WTC11 (cell line): ENCODE results near the gene ZCCHC7. TPM values are rescaled to one million over a fixed set of nuclear protein-coding genes. Genes with fewer than 3 reads are reported as not detected.

Source experiments
- ATAC-seq: fragments of 200-7000 bp; cut with Tn5 transposase; 2 replicates; pipeline ENCODE4 v1.10.0; 2021; ENCODE audit warnings: mild to moderate bottlenecking, moderate library complexity
- CTCF ChIA-PET: fragments of 300-600 bp; sonication (Branson Sonifier 250); formaldehyde crosslinking; loops from one replicate; lab custom pipeline; 2021; ENCODE audit warnings: antibody characterized with exemption; lab: Charles Lee
- POLR2A ChIA-PET: fragments of 350-600 bp; sonication (Branson Sonifier 250); formaldehyde crosslinking; loops from one replicate; lab custom pipeline; 2021; ENCODE audit warnings: antibody characterized with exemption; lab: Charles Lee
- DNase-seq: peaks from one replicate; pipeline ENCODE4 v3.0.0; 2021; ENCODE audit warnings: low spot score
- H3K27ac Mint-ChIP-seq: 2 replicates; pipeline ENCODE4 v1.8.0; 2021; ENCODE audit warnings: mixed read lengths
- H3K27me3 Mint-ChIP-seq: 2 replicates; pipeline ENCODE4 v1.8.0; 2021; ENCODE audit warnings: low read depth, mild to moderate bottlenecking, moderate library complexity, mixed read lengths
- H3K36me3 Mint-ChIP-seq: 2 replicates; pipeline ENCODE4 v1.8.0; 2021; ENCODE audit warnings: mixed read lengths
- H3K4me1 Mint-ChIP-seq: 2 replicates; pipeline ENCODE4 v1.8.0; 2022; ENCODE audit warnings: mixed read lengths
- H3K4me3 Mint-ChIP-seq: 2 replicates; pipeline ENCODE4 v1.8.0; 2021; ENCODE audit warnings: mild to moderate bottlenecking, moderate library complexity, mixed read lengths
- H3K9me3 Mint-ChIP-seq: 2 replicates; pipeline ENCODE4 v1.8.0; 2021; ENCODE audit warnings: mixed read lengths
- ATF1 ChIP-seq: sonication (generic); formaldehyde crosslinking; IDR thresholded peaks from 2 replicates; pipeline ENCODE4 v1.8.1; 2023; ENCODE audit warnings: mild to moderate bottlenecking, moderate library complexity, missing genetic modification reagents
- CTCF ChIP-seq: fragments of 200-600 bp; IDR thresholded peaks from 2 replicates; pipeline ENCODE4 v1.8.0; 2022; ENCODE audit warnings: antibody characterized with exemption
- ELF4 ChIP-seq: sonication (generic); formaldehyde crosslinking; IDR thresholded peaks from 2 replicates; pipeline ENCODE4 v1.8.1; 2022; ENCODE audit warnings: low read depth, mild to moderate bottlenecking, moderate library complexity, missing genetic modification reagents
- IRF2 ChIP-seq: sonication (generic); formaldehyde crosslinking; IDR thresholded peaks from 2 replicates; pipeline ENCODE4 v1.8.0; 2022; ENCODE audit warnings: low read depth, missing genetic modification reagents, borderline replicate concordance
- TEAD4 ChIP-seq: sonication (generic); formaldehyde crosslinking; IDR thresholded peaks from 2 replicates; pipeline ENCODE4 v1.8.0; 2022; ENCODE audit warnings: mild to moderate bottlenecking, missing genetic modification reagents
- ZMAT4 ChIP-seq: fragments of 250-450 bp; sonication (Bioruptor Pico); IDR thresholded peaks from 2 replicates; pipeline ENCODE4 v1.9.0; 2021; ENCODE audit warnings: mild to moderate bottlenecking
- ZNF263 ChIP-seq: sonication (generic); formaldehyde crosslinking; IDR thresholded peaks from 2 replicates; pipeline ENCODE4 v1.8.1; 2022; ENCODE audit warnings: low read depth, mild to moderate bottlenecking, moderate library complexity, missing genetic modification reagents
- ZNF425 ChIP-seq: fragments of 250-450 bp; sonication (Bioruptor Pico); conservative IDR thresholded peaks from 2 replicates; pipeline ENCODE4 v1.9.0; 2021; ENCODE audit warnings: mild to moderate bottlenecking
- ZSCAN18 ChIP-seq: fragments of 250-450 bp; sonication (Bioruptor Pico); IDR thresholded peaks from 2 replicates; pipeline ENCODE4 v2.1.2; 2022; ENCODE audit warnings: mild to moderate bottlenecking, moderate library complexity
- total RNA-seq: library from RNA; stranded (reverse); gene quantifications from 3 replicates; pipeline ENCODE4 v1.2.3, GENCODE V29; 2021
- TF ChIP-seq, protein P1 (sequence below): sonication (generic); formaldehyde crosslinking; IDR thresholded peaks from 2 replicates; pipeline ENCODE4 v1.8.0; 2022; ENCODE audit warnings: mild to moderate bottlenecking, missing genetic modification reagents
- TF ChIP-seq, protein P2 (sequence below): sonication (generic); formaldehyde crosslinking; IDR thresholded peaks from 2 replicates; pipeline ENCODE4 v1.8.1; 2022; ENCODE audit warnings: mild to moderate bottlenecking, moderate library complexity, missing genetic modification reagents
- TF ChIP-seq, protein P3 (sequence below): sonication (generic); formaldehyde crosslinking; IDR thresholded peaks from 2 replicates; pipeline ENCODE4 v1.8.0; 2023; ENCODE audit warnings: missing genetic modification reagents, mild to moderate bottlenecking, borderline replicate concordance
- TF ChIP-seq, protein P4 (sequence below): fragments of 250-450 bp; sonication (Bioruptor Pico); IDR thresholded peaks from 2 replicates; pipeline ENCODE4 v1.8.0; 2021; ENCODE audit warnings: mild to moderate bottlenecking
- TF ChIP-seq, protein P5 (sequence below): sonication (generic); formaldehyde crosslinking; IDR thresholded peaks from 2 replicates; pipeline ENCODE4 v1.8.1; 2023; ENCODE audit warnings: mild to moderate bottlenecking, missing genetic modification reagents, moderate library complexity

The ZCCHC7 gene
- total RNA-seq, 1 experiment from 2014 or later: 30.1 TPM

GRCh38 chr9:37364136-37364535 lies 243.8 kb downstream of the ZCCHC7 start:
- ChIA-PET POLR2A (no interaction called here), CTCF (interaction anchor here (0.8 to 1.7 kb wide), 6 partner anchors 10 to 491 kb away, joined by 3 to 23 read pairs (median 4); no protein-coding TSS in a partner anchor)
- Mint-ChIP-seq H3K27me3 (no peaks in the 10 kb centered on the region), H3K4me3 (no peak overlapping the region), H3K9me3 (no peaks in the 10 kb centered on the region), H3K27ac (no peak overlapping the region), H3K4me1 (no peaks in the 10 kb centered on the region), H3K36me3 (no peaks in the 10 kb centered on the region)
- DNase-seq (no peak), ATAC-seq (no peak)
- TF ChIP-seq, protein P1, sequence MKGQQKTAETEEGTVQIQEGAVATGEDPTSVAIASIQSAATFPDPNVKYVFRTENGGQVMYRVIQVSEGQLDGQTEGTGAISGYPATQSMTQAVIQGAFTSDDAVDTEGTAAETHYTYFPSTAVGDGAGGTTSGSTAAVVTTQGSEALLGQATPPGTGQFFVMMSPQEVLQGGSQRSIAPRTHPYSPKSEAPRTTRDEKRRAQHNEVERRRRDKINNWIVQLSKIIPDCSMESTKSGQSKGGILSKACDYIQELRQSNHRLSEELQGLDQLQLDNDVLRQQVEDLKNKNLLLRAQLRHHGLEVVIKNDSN: no peak
- TF ChIP-seq ZNF263 (CRISPR knock-in tag) (no peak), ATF1 (no peak), TEAD4 (CRISPR knock-in tag) (no peak), IRF2 (CRISPR knock-in tag) (no peak), ELF4 (CRISPR knock-in tag) (no peak), ZNF425 (CRISPR knock-in tag) (no peak), ZMAT4 (no peak)
- TF ChIP-seq, protein P2, sequence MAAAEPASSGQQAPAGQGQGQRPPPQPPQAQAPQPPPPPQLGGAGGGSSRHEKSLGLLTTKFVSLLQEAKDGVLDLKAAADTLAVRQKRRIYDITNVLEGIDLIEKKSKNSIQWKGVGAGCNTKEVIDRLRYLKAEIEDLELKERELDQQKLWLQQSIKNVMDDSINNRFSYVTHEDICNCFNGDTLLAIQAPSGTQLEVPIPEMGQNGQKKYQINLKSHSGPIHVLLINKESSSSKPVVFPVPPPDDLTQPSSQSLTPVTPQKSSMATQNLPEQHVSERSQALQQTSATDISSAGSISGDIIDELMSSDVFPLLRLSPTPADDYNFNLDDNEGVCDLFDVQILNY (CRISPR knock-in tag): no peak
- TF ChIP-seq, protein P3, sequence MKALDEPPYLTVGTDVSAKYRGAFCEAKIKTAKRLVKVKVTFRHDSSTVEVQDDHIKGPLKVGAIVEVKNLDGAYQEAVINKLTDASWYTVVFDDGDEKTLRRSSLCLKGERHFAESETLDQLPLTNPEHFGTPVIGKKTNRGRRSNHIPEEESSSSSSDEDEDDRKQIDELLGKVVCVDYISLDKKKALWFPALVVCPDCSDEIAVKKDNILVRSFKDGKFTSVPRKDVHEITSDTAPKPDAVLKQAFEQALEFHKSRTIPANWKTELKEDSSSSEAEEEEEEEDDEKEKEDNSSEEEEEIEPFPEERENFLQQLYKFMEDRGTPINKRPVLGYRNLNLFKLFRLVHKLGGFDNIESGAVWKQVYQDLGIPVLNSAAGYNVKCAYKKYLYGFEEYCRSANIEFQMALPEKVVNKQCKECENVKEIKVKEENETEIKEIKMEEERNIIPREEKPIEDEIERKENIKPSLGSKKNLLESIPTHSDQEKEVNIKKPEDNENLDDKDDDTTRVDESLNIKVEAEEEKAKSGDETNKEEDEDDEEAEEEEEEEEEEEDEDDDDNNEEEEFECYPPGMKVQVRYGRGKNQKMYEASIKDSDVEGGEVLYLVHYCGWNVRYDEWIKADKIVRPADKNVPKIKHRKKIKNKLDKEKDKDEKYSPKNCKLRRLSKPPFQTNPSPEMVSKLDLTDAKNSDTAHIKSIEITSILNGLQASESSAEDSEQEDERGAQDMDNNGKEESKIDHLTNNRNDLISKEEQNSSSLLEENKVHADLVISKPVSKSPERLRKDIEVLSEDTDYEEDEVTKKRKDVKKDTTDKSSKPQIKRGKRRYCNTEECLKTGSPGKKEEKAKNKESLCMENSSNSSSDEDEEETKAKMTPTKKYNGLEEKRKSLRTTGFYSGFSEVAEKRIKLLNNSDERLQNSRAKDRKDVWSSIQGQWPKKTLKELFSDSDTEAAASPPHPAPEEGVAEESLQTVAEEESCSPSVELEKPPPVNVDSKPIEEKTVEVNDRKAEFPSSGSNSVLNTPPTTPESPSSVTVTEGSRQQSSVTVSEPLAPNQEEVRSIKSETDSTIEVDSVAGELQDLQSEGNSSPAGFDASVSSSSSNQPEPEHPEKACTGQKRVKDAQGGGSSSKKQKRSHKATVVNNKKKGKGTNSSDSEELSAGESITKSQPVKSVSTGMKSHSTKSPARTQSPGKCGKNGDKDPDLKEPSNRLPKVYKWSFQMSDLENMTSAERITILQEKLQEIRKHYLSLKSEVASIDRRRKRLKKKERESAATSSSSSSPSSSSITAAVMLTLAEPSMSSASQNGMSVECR (CRISPR knock-in tag): no peak
- TF ChIP-seq, protein P4, sequence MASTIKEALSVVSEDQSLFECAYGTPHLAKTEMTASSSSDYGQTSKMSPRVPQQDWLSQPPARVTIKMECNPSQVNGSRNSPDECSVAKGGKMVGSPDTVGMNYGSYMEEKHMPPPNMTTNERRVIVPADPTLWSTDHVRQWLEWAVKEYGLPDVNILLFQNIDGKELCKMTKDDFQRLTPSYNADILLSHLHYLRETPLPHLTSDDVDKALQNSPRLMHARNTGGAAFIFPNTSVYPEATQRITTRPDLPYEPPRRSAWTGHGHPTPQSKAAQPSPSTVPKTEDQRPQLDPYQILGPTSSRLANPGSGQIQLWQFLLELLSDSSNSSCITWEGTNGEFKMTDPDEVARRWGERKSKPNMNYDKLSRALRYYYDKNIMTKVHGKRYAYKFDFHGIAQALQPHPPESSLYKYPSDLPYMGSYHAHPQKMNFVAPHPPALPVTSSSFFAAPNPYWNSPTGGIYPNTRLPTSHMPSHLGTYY (CRISPR knock-in tag): no peak
- TF ChIP-seq, protein P5, sequence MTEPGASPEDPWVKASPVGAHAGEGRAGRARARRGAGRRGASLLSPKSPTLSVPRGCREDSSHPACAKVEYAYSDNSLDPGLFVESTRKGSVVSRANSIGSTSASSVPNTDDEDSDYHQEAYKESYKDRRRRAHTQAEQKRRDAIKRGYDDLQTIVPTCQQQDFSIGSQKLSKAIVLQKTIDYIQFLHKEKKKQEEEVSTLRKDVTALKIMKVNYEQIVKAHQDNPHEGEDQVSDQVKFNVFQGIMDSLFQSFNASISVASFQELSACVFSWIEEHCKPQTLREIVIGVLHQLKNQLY (CRISPR knock-in tag): no peak

GRCh38 chr9:37364751-37365360 lies 244.5 kb downstream of the ZCCHC7 start:
- 0 out of 2 replicates have a peak, but pooled peaks have one; percentile 10 for TF ChIP-seq CTCF
- no peak for TF ChIP-seq ZSCAN18 (CRISPR knock-in tag)
- CTCF ChIA-PET: interaction anchor here (0.8 to 1.7 kb wide), 8 partner anchors 9 to 492 kb away, joined by 3 to 23 read pairs (median 3); partner anchors contain the start of gene ZCCHC7
- no peaks in the 10 kb centered on the region for H3K9me3 Mint-ChIP-seq
- no peak overlapping the region for H3K27ac Mint-ChIP-seq
- no peaks in the 10 kb centered on the region for H3K36me3 Mint-ChIP-seq
- ATAC-seq (peak; percentile 93), DNase-seq (peak; percentile 49)
- no peak overlapping the region for H3K4me3 Mint-ChIP-seq
- POLR2A ChIA-PET: no interaction called here
- no peaks in the 10 kb centered on the region for H3K27me3 Mint-ChIP-seq
- no peaks in the 10 kb centered on the region for H3K4me1 Mint-ChIP-seq
